DMS114 treated with DMSO at 0.1 percent for 48 hours (cell line): Measurements from ENCODE around the gene ACYP2.
A peak's percentile ranks its signal among the peaks of the same experiment; 100 is the strongest.
"Not testable (repeated sequence)": the region's sequence is repeated elsewhere in the genome, so short reads cannot be mapped to it uniquely, and the experiment has no call there.

Source experiments
- DNase-seq: peaks from one replicate; lab custom pipeline; 2025; ENCODE audit not compliant: unreplicated experiment; lab: John Stamatoyannopoulos, UW

The ACYP2 gene

DNA sequence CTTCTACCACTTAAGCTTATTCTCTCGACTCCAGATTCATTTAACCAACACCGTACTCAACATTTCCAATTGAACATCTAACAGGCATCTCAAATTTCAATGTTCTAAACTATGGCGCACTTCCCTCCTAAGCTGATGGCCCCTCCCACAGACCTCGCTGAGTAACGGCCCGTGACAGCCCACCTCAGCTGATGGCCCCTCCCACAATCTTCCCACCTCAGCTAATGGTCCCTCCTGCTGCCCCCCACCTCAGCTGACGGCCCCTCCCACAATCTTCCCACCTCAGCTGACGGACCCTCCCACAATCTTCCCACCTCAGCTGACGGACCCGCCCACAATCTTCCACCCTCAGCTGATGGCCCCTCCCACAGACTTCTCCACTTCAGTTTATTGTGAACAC, 197.7 kb downstream of the ACYP2 start:
- DNase-seq = no peak

- no peak for DNase-seq
These were observed 202.6 kb downstream of the ACYP2 start for GRCh38 chr2:54317973-54318372.

DNA sequence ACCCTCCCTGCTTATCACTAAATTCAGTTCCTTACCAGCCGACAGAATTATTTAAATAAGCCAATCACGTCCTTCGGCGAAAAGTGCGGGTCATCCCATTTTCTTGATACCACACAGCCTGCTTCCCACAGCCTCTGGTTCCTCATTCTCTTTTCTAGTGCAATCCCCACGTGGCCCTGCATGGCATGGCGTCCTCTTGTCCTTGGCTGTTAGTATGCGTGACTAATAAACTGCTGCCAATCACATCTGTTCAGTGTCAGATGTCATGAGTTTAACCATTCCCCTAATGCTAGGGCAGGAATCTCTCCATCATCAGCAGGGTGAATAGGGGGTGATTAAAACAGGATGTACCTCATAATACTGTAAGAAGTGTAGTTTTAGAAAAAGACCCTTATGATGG, 203.4 kb downstream of the ACYP2 start:
- no peak for DNase-seq

DNA sequence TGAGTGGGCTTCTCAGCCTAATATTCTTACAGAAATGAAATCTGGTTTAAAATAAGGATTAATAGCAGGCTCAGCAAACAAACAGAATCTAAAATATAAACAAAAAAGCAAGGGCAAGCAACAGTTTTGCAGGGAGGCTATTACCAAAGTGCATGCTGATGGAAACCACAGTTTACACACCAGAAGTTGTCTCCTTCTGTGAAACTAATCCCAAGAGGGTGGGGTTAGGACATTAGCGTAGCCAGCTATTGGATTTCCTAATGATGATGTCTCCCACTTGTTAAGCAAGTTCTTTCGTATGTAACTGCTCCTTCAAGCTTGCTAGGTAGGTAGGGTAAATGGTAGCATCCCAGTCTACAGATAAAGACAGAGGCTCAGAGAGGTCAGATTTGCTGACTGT, 205.6 kb downstream of the ACYP2 start:
- DNase-seq = no peak

- not testable (repeated sequence) for DNase-seq
These were observed 209.1 kb downstream of the ACYP2 start for GRCh38 chr2:54324517-54324916.

GRCh38 chr2:54325148-54325547, 209.7 kb downstream of the ACYP2 start:
- no peak for DNase-seq

- no peak for DNase-seq
These were observed 214.2 kb downstream of the ACYP2 start for GRCh38 chr2:54329482-54330161.

DNA sequence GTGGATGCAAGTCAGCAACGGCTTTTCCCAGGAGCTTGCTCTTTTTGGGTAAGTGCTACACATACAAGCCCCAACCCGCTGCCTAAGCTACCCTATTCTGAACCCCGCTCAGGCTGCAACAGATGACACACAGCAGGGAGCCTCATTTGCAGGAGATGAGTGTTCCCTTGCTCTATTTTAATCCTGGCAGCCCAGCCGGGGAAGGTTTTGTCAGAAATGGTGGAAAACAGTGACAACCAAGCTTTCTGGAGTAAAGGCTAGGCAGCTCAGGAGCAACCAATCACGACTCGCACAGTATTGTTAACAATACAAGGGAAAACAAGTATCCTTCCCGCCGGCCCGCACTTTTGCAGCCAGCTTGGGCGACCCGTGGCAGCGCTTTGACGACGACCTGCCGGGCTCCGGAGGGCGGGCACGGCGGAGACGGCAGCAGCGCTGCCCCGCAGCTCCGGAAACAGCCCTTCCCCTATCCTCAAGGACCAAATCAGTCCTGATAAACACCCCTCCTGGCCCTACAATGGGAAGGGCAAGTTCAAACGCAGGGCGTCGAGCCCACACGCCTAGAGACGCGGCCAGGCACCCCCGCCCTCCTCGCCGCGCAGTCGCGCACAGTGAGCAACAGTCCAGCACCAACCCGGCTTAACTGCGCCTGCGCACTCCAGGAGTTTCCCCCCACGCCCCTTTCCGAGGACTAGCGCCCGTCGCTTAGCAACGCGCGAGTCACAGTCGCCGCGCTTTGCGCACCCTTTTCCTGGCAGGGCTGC, 214.9 kb downstream of the ACYP2 start:
- peak; percentile 85 for DNase-seq

DNA sequence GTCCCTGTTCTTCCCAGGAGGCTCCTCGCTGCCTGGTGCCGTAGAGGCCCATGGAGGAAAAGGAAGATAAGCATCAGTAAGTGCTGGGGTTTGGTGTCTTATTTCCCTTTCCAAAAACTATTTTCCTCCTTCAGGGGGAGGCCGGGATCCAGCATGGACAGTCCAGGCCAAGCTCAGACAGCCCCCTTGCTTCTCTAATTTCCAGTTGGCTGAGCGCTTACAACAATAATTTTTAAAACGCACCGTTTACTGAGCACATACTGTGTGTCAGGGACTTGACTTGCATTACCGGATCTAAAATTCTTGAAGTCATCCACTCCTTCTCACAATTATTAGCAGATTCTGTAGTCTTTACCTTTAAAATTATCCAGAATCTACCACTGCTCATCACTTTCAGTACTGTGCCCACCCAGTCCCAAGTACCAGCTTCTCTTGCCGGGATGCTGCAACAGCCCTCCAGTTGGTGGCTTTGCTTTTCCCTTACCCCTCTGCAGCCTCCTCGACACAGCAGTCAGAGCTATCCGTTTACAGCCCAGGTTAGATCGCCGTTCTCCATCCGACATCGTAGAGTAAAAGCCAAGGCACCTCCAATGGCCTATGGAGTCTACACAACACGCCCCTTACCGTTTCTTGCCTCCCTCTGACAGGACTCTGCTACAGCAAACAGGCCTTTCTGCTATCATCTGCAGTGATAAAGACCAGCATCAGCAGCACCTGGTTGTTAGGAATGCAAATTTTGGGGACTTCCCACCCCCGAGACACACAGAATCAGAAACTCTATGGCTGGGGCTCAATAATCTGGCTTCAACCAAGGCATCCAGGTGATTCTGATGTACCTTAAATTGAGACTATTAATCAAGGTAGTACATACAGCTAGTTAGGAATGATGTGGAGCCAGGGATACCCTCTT, 215.8 kb downstream of the ACYP2 start:
- DNase-seq = no peak

DNA sequence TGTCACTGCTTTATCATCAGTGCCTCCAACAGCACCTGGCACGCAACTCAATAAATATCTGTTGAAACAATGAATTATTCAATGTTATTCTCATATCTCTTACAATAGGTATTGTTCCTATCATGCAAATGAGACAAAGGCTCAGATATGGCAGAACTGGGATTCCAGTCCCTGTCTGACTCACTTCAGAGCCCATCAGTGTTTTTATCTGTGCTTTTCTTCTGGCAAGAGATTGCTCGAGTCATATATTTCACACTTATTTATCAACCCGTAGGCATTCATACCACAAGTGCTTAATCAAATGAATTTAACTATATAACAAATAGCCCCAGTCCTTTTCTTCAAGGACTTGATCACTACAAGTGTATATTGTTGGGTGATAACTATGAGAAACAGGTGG, 217.0 kb downstream of the ACYP2 start:
- DNase-seq = no peak

- no peak for DNase-seq
These were observed 220.9 kb downstream of the ACYP2 start for GRCh38 chr2:54336136-54336976.

DNA sequence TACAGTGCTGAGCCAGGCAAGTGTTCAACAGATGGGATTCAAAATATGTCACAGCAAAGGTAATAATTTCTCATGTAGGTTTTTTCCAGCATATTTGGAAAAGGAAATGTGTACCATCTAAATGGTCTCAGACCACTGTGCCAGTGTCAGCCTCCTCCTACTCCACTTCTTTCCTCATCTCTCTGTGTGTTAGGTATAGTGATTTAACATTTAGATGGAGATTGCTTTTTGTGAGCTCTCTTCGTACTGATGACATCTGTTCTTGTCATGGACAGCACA, 221.5 kb downstream of the ACYP2 start:
- DNase-seq = no peak

- no peak for DNase-seq
These were observed 226.2 kb downstream of the ACYP2 start for GRCh38 chr2:54341656-54342055.

- DNase-seq = no peak
These were observed 227.2 kb downstream of the ACYP2 start for GRCh38 chr2:54342603-54343002.

- DNase-seq = no peak
These were observed 232.2 kb downstream of the ACYP2 start for GRCh38 chr2:54347622-54348021.

GRCh38 chr2:54348646-54349045, 233.2 kb downstream of the ACYP2 start:
- no peak for DNase-seq

DNA sequence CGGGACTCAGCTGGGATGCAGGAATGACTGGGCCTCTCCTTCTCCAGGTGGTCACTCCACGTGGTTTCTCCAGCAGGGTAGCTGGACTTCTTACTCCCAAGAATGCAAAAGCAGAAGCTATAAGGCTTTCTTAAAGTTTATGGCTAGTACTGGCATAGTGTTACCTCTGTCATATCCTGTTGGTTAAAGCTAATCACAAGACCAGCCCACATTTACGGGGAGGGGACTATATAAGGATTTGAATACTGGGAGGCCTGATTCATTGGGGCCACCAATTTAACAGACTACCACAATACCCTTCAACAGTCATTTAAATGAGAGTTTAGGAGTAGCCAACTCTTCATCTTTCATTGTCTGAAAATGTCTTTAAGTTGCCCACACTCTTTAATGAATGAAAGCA, 235.0 kb downstream of the ACYP2 start:
- DNase-seq = no peak

DNA sequence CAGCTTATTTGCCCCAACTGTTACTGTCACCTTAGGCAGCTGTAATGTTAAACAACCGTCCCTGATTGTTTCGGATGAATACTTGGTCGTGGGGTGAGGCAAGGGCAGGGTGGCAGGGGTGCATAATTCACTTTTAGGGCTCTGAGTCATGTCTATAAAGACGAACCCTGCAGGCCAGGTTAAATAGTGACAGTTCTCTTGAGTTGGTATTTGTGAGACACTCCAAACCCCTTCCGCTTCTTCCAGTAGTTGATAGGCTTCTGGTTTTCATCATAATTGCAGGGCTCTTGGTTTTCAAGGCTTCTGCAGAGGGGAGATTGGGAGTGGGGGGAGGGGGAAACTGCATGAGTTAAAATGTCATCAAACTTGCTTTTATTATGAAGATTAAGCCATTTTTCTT, 237.8 kb downstream of the ACYP2 start:
- DNase-seq = no peak
